Vein endothelial cell (primary cell): ENCODE measurements around the gene HSPH1. TPM values are rescaled to one million over a fixed set of nuclear protein-coding genes. Genes with fewer than 3 reads are reported as not detected.

Experiments used
- total RNA-seq: library from RNA; depleted of rRNA; stranded (reverse); fragments of >200 nt; gene quantifications from 2 replicates; pipeline ENCODE4 v1.2.3, GENCODE V29; 2012

HSPH1 gene
- 37.2 and 52.2 TPM in 2 replicates for total RNA-seq

DNA sequence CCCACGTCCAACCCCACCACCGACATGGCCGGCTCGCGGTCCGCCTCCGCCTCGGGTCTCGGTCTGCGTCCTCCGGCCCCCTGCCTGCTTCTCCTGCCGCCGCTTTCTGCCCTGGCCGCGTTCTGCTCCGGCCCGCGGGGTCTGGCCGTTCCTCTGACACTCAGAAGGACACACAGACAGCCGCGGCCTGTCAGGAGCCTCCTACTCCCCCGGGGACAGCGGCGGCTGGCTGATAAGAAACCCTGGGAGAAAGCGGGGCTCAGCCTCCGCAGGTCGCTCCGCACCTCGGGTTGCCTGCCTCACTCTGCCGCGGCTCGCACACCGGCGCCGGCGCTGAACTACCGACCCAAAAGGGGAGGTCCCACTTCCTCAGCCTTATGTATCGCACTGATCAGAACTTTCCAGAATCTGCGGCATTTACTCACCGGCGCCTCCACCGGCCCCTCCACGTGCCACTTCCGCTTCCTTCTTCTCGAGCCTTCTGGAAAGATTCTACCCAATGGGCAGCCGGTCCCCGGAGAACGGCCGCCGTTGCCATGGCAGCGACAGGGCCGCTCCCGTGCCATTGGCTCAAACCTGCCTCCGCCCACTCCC lies at the start of gene HSPH1:
TSS of gene HSPH1 (minus strand) at position 348 of the 594 bp plus-strand sequence. CDS start at position 26, 322 bp downstream.

DNA sequence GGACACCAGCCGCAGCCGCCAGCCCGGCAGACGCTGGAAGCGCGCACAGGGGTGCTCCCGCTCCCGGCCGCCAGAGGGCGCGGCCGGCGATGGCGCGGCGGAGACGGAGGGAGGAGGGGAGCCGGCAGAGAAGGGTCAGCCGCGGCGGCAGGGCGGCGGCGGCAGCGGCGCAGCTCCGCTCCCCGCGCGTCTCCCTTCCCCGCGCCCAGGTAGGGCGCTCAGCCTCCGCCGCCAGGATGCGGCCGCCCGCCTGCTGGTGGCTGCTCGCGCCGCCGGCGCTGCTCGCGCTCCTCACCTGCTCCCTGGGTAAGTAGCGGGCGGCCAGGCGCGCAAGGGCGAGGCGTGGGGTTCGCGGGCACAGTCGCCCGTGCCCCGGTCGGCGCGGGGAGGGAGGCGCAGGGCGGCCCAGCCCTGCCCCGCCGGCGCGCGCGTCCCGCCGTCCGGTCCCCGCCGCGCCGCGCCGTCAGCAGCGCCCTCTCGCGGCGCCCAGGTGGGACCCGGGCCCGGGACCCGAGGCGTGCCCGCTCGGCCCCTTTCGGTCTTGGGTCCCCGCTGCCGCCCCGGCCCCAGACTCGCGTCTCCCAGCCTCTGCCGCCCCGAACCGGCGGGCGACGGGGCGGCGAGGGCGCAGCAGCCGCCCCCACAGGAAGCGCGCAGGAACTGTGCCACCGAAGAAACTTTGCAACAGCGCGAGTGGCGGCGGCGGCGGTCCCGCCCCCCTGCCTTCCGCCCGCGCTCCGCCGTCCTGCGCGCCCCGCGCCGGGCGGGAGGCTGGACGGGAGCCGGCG lies 38.3 kb upstream of the HSPH1 start, which contains the start of gene B3GLCT:
TSS of gene B3GLCT (plus strand) at position 127 of the 788 bp plus-strand sequence. CDS start at position 237, 110 bp downstream.

Other genes starting within 250 kb of the HSPH1 start
- gene TEX26, start 229.2 kb downstream of the HSPH1 start, total RNA-seq = not detected in 2 replicates
- 18.4 and 18.6 TPM in 2 replicates for gene B3GLCT, start 38.1 kb upstream of the HSPH1 start, total RNA-seq